Suppressor macrophage treated with lipopolysaccharide for 4 hours (primary cell): Measurements from ENCODE around the gene PCDHA5.

Source experiments
- DNase-seq: peaks from one replicate; pipeline ENCODE4 v3.0.0-alpha.2; 2020

Gene PCDHA5

GRCh38 chr5:140868721-140869554, 47.5 kb downstream of the PCDHA5 start, which contains the start of gene PCDHA11:
TSS of gene PCDHA11 (plus strand) at chr5:140868957. CDS start at chr5:140869104, 147 bp downstream.
- DNase-seq, result no peak

- DNase-seq, result peak; percentile 2
These were observed 48.1 kb downstream of the PCDHA5 start for GRCh38 chr5:140869555-140869886.

GRCh38 chr5:140870221-140871201, 49.1 kb downstream of the PCDHA5 start:
- no peak for DNase-seq
